HG03135 (cell line): ENCODE results near the gene SCAMP1.
A peak's percentile ranks its signal among the peaks of the same experiment; 100 is the strongest.
"Not testable (repeated sequence)": the region's sequence is repeated elsewhere in the genome, so short reads cannot be mapped to it uniquely, and the experiment has no call there.

Experiments used
- ATAC-seq: cut with Tn5 transposase; IDR thresholded peaks from one replicate; pipeline ENCODE4 v1.9.1; 2021; ENCODE audit warnings: mild to moderate bottlenecking, moderate library complexity; ENCODE audit not compliant: unreplicated experiment

SCAMP1 gene

GRCh38 chr5:78359831-78360673, at the start of gene SCAMP1:
TSS of gene SCAMP1 (plus strand) at chr5:78360617. CDS start at chr5:78360672, 55 bp downstream.
- ATAC-seq = peak; percentile 78

- ATAC-seq = no peak
These were observed 42.9 kb upstream of the SCAMP1 start for GRCh38 chr5:78317515-78317914.

GRCh38 chr5:78318337-78318736, 42.1 kb upstream of the SCAMP1 start:
- ATAC-seq = no peak

GRCh38 chr5:78320401-78320800, 40.0 kb upstream of the SCAMP1 start:
- ATAC-seq = no peak

GRCh38 chr5:78323241-78323640, 37.2 kb upstream of the SCAMP1 start:
- no peak for ATAC-seq

- no peak for ATAC-seq
These were observed 33.5 kb upstream of the SCAMP1 start for GRCh38 chr5:78326930-78327329.

GRCh38 chr5:78327761-78328510, 32.5 kb upstream of the SCAMP1 start:
- ATAC-seq = no peak

GRCh38 chr5:78328585-78329173, 31.7 kb upstream of the SCAMP1 start:
- ATAC-seq = no peak

GRCh38 chr5:78331523-78332080, 28.8 kb upstream of the SCAMP1 start:
- no peak for ATAC-seq

GRCh38 chr5:78334811-78335210, 25.6 kb upstream of the SCAMP1 start:
- ATAC-seq = no peak

- no peak for ATAC-seq
These were observed 24.4 kb upstream of the SCAMP1 start for GRCh38 chr5:78335976-78336375.

GRCh38 chr5:78336698-78337097, 23.7 kb upstream of the SCAMP1 start:
- no peak for ATAC-seq

- no peak for ATAC-seq
These were observed 20.6 kb upstream of the SCAMP1 start for GRCh38 chr5:78339617-78340436.

- no peak for ATAC-seq
These were observed 19.0 kb upstream of the SCAMP1 start for GRCh38 chr5:78341440-78341839.

- ATAC-seq = no peak
These were observed 14.9 kb upstream of the SCAMP1 start for GRCh38 chr5:78345485-78345884.

GRCh38 chr5:78353520-78353919, 6.9 kb upstream of the SCAMP1 start:
- no peak for ATAC-seq

- ATAC-seq = no peak
These were observed 6.2 kb upstream of the SCAMP1 start for GRCh38 chr5:78354066-78354670.

GRCh38 chr5:78355561-78355960, 4.9 kb upstream of the SCAMP1 start:
- ATAC-seq = no peak

- not testable (repeated sequence) for ATAC-seq
These were observed 974 bp upstream of the SCAMP1 start for GRCh38 chr5:78359455-78359830.

GRCh38 chr5:78360674-78360923, 182 bp downstream of the SCAMP1 start:
- ATAC-seq = no peak
